Pancreas (tissue), 10 donors: Measurements from ENCODE around the gene MRPL33. TPM values are rescaled to one million over a fixed set of nuclear protein-coding genes. Genes with fewer than 3 reads are reported as not detected.

Experiments used
- ATAC-seq, 4 donors: fragments of 200-7000 bp; cut with Tn5 transposase; one replicate each; pipeline versions ENCODE4 v1.8.0 to v1.9.1; 2020; ENCODE audit warnings: mild to moderate bottlenecking in 4 of 4, moderate library complexity in 4 of 4
- DNase-seq, 6 donors: peaks; one replicate each; pipeline ENCODE4 v3.0.0-alpha.2; 2020
- FAIRE-seq: peaks from 2 replicates; lab custom pipeline; 2012; peaks lifted over from hg19 to GRCh38; lab: Jason Lieb, UNC
- H3K27ac ChIP-seq, 4 donors: fragments of 200-600 bp; sonication (generic); 1 replicate in 3 of 4; 2 replicates in 1 of 4; pipeline versions ENCODE4 v1.5.0 to v1.8.0; 2020
- H3K27me3 ChIP-seq, 4 donors: fragments of 200-600 bp; one replicate each; pipeline ENCODE4 v1.8.0; 2021
- H3K36me3 ChIP-seq, 3 donors: fragments of 200-600 bp; sonication (generic) in 1 of 3; one replicate each; pipeline versions ENCODE4 v1.5.0 to v1.8.0; 2020 to 2021
- H3K4me1 ChIP-seq, 3 donors: fragments of 200-600 bp; one replicate each; pipeline ENCODE4 v1.8.0; 2021
- H3K4me3 ChIP-seq, 4 donors: fragments of 200-600 bp; sonication (generic) in 2 of 4; one replicate each; pipeline versions ENCODE4 v1.5.0 to v1.8.0; 2020 to 2021
- H3K9me3 ChIP-seq, 4 donors: fragments of 200-600 bp; one replicate each; pipeline ENCODE4 v1.8.0; 2021
- CTCF ChIP-seq, 4 donors: fragments of 200-600 bp; sonication (generic) in 3 of 4; IDR thresholded peaks; one replicate each; pipeline versions ENCODE4 v1.5.0 to v1.8.0; 2021; ENCODE audit warnings: antibody characterized with exemption in 4 of 4
- WGBS, 2 donors: extraction: QIAGEN DNeasy Blood & Tissue Kit; methylation state at CpG; one replicate each; pipeline ENCODE4 v1.1.7; 2013; 5-methylcytosine and 5-hydroxymethylcytosine counted together
- intact Hi-C, 3 donors: fragments of 100-400 bp; cut with DNase I; formaldehyde crosslinking; loops; one replicate each; pipeline versions ENCODE4 v1.11.1 to v1.14.2; 2022
- polyA plus RNA-seq, 2 donors: library from polyadenylated mRNA; stranded (reverse); fragments of 200-250 nt; gene quantifications; one replicate each; pipeline ENCODE4 v1.2.3, GENCODE V29; 2013
- total RNA-seq, 6 donors: library from RNA; stranded (reverse); fragmentation: NEBNext Ultra II Directional in 4 of 6; extraction: Animal tissue kit (Norgen Biotek cat#: 25700) in 4 of 6; gene quantifications; one replicate each; pipeline versions ENCODE4 v1.2.1 to v1.2.4, GENCODE V29; 2021 to 2023
- donor health status: healthy with polysubstance abuse.
- donor health status: DM: no; HTN: no; CAD: no; lungs with moderate emphysema.
- donor health status: DM: no; HTN: no; CAD: no.
- donor health status: control.
- donor health status: control.
- donor health status: Bipolar disorder and iron deficiency.
- donor health status: DM: yes; HTN: yes; CAD: no.
- donor health status: DM: no; HTN: no; CAD: no.
- donor health status: DM: no; HTN: no; CAD: no.
- donor health status: DM: yes; HTN: yes; CAD: no.

Gene MRPL33
- total and polyA plus RNA-seq, 8 donors, result 17.8 to 120 (median 27.7) TPM

DNA sequence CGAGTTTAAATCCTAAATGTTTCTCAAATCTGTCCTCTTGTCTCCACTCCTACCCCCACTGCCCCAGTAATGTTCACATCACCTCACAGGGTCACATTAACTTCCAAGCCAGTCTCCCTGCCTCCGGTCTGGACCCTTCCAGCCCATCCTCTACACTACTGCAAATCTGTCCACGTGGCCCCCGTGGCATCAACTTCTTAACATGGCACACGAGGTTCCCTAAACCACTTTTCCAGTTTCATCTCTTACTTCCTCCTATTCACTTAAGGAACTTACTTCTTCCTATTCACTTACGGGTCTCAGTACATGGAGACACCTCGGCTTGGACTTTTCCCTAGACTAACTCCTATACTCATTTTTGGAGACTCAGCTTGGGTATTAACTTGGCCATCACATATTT lies 27.0 kb downstream of the MRPL33 start:
- ATAC-seq (peak in 1 of 4 donors; percentile 13), FAIRE-seq (no peak), DNase-seq (no peak)
- TF ChIP-seq CTCF (IDR thresholded peaks at IDR 0.05), result no peak
- Histone ChIP-seq H3K4me3 (no peak overlapping the region), H3K4me1 (no peaks in the 10 kb centered on the region), H3K27me3 (no peaks in the 10 kb centered on the region), H3K9me3 (no peaks in the 10 kb centered on the region), H3K27ac (no peak overlapping the region), H3K36me3 (no peaks in the 10 kb centered on the region)
- intact Hi-C loops, result no loop called here
- 87 to 91% methylated on average over 7 of the region's 7 CpGs for WGBS, 2 donors

DNA sequence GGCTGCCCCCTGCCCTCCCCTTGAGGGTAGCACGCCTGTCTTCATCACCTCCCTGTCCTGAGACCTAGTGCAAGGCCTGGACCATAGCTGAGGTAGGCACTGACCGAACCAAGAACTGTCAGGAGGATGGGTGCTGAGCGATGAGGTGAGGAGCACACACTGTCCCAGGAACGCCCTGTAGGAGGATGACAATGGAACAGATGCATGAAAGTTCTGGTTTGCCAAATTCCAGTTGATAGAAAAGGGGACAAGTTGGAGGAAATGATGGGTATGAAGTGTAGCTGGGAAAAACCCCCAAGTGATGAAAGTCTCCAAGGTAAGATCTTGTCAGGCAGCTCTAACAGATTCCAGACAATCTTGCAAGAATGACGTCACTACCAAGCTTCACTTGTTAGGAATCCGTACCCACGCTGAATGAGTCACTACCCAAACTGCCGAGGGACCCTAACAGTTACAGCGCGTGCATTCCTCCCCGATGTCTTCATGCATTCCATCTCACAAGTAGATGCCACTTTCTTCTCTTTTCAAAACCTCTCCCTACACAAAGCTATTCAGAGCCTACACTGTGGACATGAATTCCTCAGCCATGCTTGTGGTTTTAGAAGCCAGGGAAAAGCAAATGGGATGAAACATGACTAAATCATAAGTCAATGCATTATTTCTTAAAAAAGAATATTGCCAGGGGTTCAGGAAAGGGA lies 27.6 kb downstream of the MRPL33 start:
- H3K9me3 ChIP-seq, result no peaks in the 10 kb centered on the region
- no peaks in the 10 kb centered on the region for H3K27me3 ChIP-seq
- DNase-seq (peak in 1 of 6 donors; percentile 33), FAIRE-seq (no peak), ATAC-seq (peak in 3 of 4 donors; percentile 39 to 77 (median 72))
- peak overlapping the region in 1 of 4 donors; percentile 27 for H3K27ac ChIP-seq
- TF ChIP-seq CTCF (IDR thresholded peaks at IDR 0.05), result no peak
- intact Hi-C loops, result no loop called here
- no peaks in the 10 kb centered on the region for H3K36me3 ChIP-seq
- WGBS, 2 donors, result 83 to 90% methylated on average over 11 of the region's 11 CpGs
- no peaks in the 10 kb centered on the region for H3K4me1 ChIP-seq
- H3K4me3 ChIP-seq, result no peak overlapping the region

GRCh38 chr2:27799646-27800010 lies 28.1 kb downstream of the MRPL33 start:
- ATAC-seq (peak in 2 of 4 donors; percentile 11 to 35), DNase-seq (no peak), FAIRE-seq (no peak)
- no peaks in the 10 kb centered on the region for H3K4me1 ChIP-seq
- H3K4me3 ChIP-seq, result no peak overlapping the region
- WGBS, 2 donors, result 94 to 97% methylated on average over 4 of the region's 4 CpGs
- peak overlapping the region in 1 of 4 donors; percentile 27 for H3K27ac ChIP-seq
- no peak for TF ChIP-seq CTCF (IDR thresholded peaks at IDR 0.05)
- intact Hi-C loops, result no loop called here
- H3K27me3 ChIP-seq, result no peaks in the 10 kb centered on the region
- H3K36me3 ChIP-seq, result no peaks in the 10 kb centered on the region
- H3K9me3 ChIP-seq, result no peaks in the 10 kb centered on the region

DNA sequence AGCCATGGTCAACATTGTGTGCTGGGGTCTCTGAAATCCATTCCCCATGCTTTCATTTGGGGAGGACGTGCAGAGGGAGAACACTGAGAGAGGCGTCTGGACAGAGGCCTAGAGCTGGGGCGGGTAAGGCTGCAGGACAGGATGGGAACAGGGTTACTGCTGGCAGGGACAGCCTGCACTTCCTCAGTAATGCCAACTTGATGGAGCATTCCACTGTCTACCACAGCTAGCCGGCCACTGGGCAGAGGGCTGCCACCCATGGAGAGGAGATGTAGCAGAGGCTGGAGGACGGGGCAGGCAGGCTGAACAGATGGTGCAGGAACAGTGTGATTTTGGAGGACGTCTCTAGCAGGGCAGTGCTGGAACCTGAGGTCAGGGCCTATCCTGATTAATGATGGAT lies 29.3 kb downstream of the MRPL33 start:
- no peak for TF ChIP-seq CTCF (IDR thresholded peaks at IDR 0.05)
- H3K27me3 ChIP-seq, result no peaks in the 10 kb centered on the region
- intact Hi-C loops, result no loop called here
- H3K4me1 ChIP-seq, result no peaks in the 10 kb centered on the region
- DNase-seq, result no peak
- no peak for ATAC-seq
- no peak overlapping the region for H3K4me3 ChIP-seq
- H3K36me3 ChIP-seq, result no peaks in the 10 kb centered on the region
- no peaks in the 10 kb centered on the region for H3K9me3 ChIP-seq
- FAIRE-seq, result no peak
- no peak overlapping the region for H3K27ac ChIP-seq
- WGBS, 2 donors, result 88 to 89% methylated on average over 6 of the region's 6 CpGs

DNA sequence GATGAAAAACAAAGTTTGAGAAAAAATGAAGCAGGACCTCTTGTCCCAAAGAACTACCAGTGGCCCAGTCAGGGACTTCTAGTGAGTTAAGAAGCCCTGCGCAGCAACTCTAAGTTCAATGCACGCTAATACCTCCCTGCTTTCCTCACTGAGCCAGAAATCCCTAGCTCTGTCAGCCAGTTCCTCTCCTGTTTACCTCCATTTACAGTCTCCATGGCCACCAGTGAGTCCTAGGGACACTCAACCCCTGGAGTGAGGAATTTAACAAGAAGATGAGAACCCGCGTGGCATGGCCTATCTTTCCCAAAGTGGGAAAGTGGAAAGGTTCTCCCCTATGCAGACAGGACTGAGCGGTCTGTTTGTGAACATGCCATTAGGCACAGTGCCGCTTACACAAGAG lies 31.0 kb downstream of the MRPL33 start:
- no peaks in the 10 kb centered on the region for H3K27me3 ChIP-seq
- no peak for TF ChIP-seq CTCF (IDR thresholded peaks at IDR 0.05)
- no peak for FAIRE-seq
- H3K36me3 ChIP-seq, result no peaks in the 10 kb centered on the region
- no peak overlapping the region for H3K27ac ChIP-seq
- no peaks in the 10 kb centered on the region for H3K4me1 ChIP-seq
- WGBS, 2 donors, result 95 to 98% methylated on average over 6 of the region's 6 CpGs
- H3K4me3 ChIP-seq, result no peak overlapping the region
- DNase-seq, result no peak
- ATAC-seq, result no peak
- intact Hi-C loops, result no loop called here
- H3K9me3 ChIP-seq, result no peaks in the 10 kb centered on the region
